Central memory CD8-positive, alpha-beta T cell (primary cell): ENCODE measurements around the gene CYP46A1.
"Not testable (repeated sequence)": the region's sequence is repeated elsewhere in the genome, so short reads cannot be mapped to it uniquely, and the experiment has no call there.

Experiments used
- ATAC-seq: fragments of 150-1000 bp; cut with Tn5 transposase; replicated peaks from 2 replicates; pipeline ENCODE4 v1.10.0; 2022; ENCODE audit warnings: mild to moderate bottlenecking, moderate FRiP score, moderate number of reproducible peaks; ENCODE audit not compliant: poor library complexity, severe bottlenecking; ENCODE audit errors: extremely low read depth
- DNase-seq, 2 donors: peaks; one replicate each; pipeline ENCODE4 v3.0.0; 2021; ENCODE audit warnings: low spot score in 2 of 2
- H3K27ac Mint-ChIP-seq: one replicate; pipeline ENCODE4 v1.8.0; 2022; ENCODE audit warnings: low read depth, mild to moderate bottlenecking, moderate library complexity, mixed read lengths
- H3K27me3 Mint-ChIP-seq: one replicate; pipeline ENCODE4 v1.8.0; 2022; ENCODE audit warnings: mixed read lengths
- H3K36me3 Mint-ChIP-seq: one replicate; pipeline ENCODE4 v1.8.0; 2022; ENCODE audit warnings: mild to moderate bottlenecking, moderate library complexity, mixed read lengths; ENCODE audit not compliant: insufficient read depth
- H3K4me1 Mint-ChIP-seq: one replicate; pipeline ENCODE4 v1.8.0; 2022; ENCODE audit warnings: mixed read lengths
- H3K4me3 Mint-ChIP-seq: one replicate; pipeline ENCODE4 v1.8.0; 2022; ENCODE audit warnings: mild to moderate bottlenecking, moderate library complexity, mixed read lengths
- H3K9me3 Mint-ChIP-seq: one replicate; pipeline ENCODE4 v1.8.0; 2022; ENCODE audit warnings: mixed read lengths

The CYP46A1 gene

GRCh38 chr14:99683619-99684409, at the start of gene CYP46A1:
CYP46A1 (plus strand) TSS chr14:99684298; CDS start chr14:99684418, 120 bp downstream.
- Mint-ChIP-seq H3K4me1 (peaks cover 24% of the 10 kb centered on the region), H3K36me3 (peaks cover 4% of the 10 kb centered on the region), H3K9me3 (peaks cover under 1% of the 10 kb centered on the region), H3K27me3 (peaks cover 36% of the 10 kb centered on the region), H3K27ac (peak within 1 kb of the TSS; percentile 78), H3K4me3 (peak within 1 kb of the TSS; percentile 82)
- ATAC-seq (peak; percentile 92), DNase-seq (peak; percentile 99)

GRCh38 chr14:99634443-99634842, 49.7 kb upstream of the CYP46A1 start:
- H3K27ac Mint-ChIP-seq = no peak overlapping the region
- no peaks in the 10 kb centered on the region for H3K9me3 Mint-ChIP-seq
- no peak overlapping the region for H3K4me3 Mint-ChIP-seq
- DNase-seq (no peak), ATAC-seq (no peak)
- H3K27me3 Mint-ChIP-seq = peaks cover 21% of the 10 kb centered on the region
- no peaks in the 10 kb centered on the region for H3K4me1 Mint-ChIP-seq
- H3K36me3 Mint-ChIP-seq = peaks cover 2% of the 10 kb centered on the region

GRCh38 chr14:99635116-99635515, 49.0 kb upstream of the CYP46A1 start:
- Mint-ChIP-seq H3K27ac (no peak overlapping the region), H3K36me3 (peaks cover 2% of the 10 kb centered on the region), H3K4me3 (no peak overlapping the region), H3K4me1 (no peaks in the 10 kb centered on the region), H3K9me3 (no peaks in the 10 kb centered on the region), H3K27me3 (peaks cover 21% of the 10 kb centered on the region)
- no peak for ATAC-seq
- DNase-seq = no peak

GRCh38 chr14:99636487-99636886, 47.6 kb upstream of the CYP46A1 start:
- Mint-ChIP-seq H3K4me1 (no peaks in the 10 kb centered on the region), H3K27me3 (peaks cover 21% of the 10 kb centered on the region), H3K9me3 (no peaks in the 10 kb centered on the region), H3K27ac (no peak overlapping the region), H3K4me3 (no peak overlapping the region), H3K36me3 (peaks cover 2% of the 10 kb centered on the region)
- ATAC-seq = no peak
- no peak for DNase-seq

- no peaks in the 10 kb centered on the region for H3K9me3 Mint-ChIP-seq
- H3K27ac Mint-ChIP-seq = no peak overlapping the region
- peaks cover 20% of the 10 kb centered on the region for H3K27me3 Mint-ChIP-seq
- no peaks in the 10 kb centered on the region for H3K4me1 Mint-ChIP-seq
- H3K4me3 Mint-ChIP-seq = no peak overlapping the region
- ATAC-seq = no peak
- DNase-seq = no peak
- H3K36me3 Mint-ChIP-seq = no peaks in the 10 kb centered on the region
Measured at GRCh38 chr14:99637624-99638023, 46.5 kb upstream of the CYP46A1 start.

GRCh38 chr14:99642771-99643170, 41.3 kb upstream of the CYP46A1 start:
- H3K36me3 Mint-ChIP-seq, H3K4me1 Mint-ChIP-seq, H3K4me3 Mint-ChIP-seq, ATAC-seq, DNase-seq, H3K27ac Mint-ChIP-seq, H3K9me3 Mint-ChIP-seq: not testable (repeated sequence)
- peaks cover 26% of the 10 kb centered on the region for H3K27me3 Mint-ChIP-seq

GRCh38 chr14:99643343-99643742, 40.8 kb upstream of the CYP46A1 start:
- peaks cover 32% of the 10 kb centered on the region for H3K27me3 Mint-ChIP-seq
- H3K4me1 Mint-ChIP-seq = no peaks in the 10 kb centered on the region
- ATAC-seq (no peak), DNase-seq (no peak)
- H3K9me3 Mint-ChIP-seq = no peaks in the 10 kb centered on the region
- no peak overlapping the region for H3K4me3 Mint-ChIP-seq
- H3K36me3 Mint-ChIP-seq = peaks cover 2% of the 10 kb centered on the region
- no peak overlapping the region for H3K27ac Mint-ChIP-seq

GRCh38 chr14:99644035-99644587, 40.0 kb upstream of the CYP46A1 start:
- ATAC-seq = no peak
- H3K4me3 Mint-ChIP-seq = no peak overlapping the region
- H3K9me3 Mint-ChIP-seq = no peaks in the 10 kb centered on the region
- H3K27ac Mint-ChIP-seq = no peak overlapping the region
- DNase-seq = no peak
- peaks cover 40% of the 10 kb centered on the region for H3K27me3 Mint-ChIP-seq
- peaks cover 2% of the 10 kb centered on the region for H3K36me3 Mint-ChIP-seq
- no peaks in the 10 kb centered on the region for H3K4me1 Mint-ChIP-seq

GRCh38 chr14:99644723-99645544, 39.2 kb upstream of the CYP46A1 start, which contains the start of gene HHIPL1:
HHIPL1 (plus strand) TSS chr14:99645129; CDS start chr14:99645208, 79 bp downstream.
- ATAC-seq = no peak
- H3K4me3 Mint-ChIP-seq = peak within 1 kb of the TSS; percentile 18

GRCh38 chr14:99645545-99646505, 38.3 kb upstream of the CYP46A1 start:
- ATAC-seq (no peak), DNase-seq (no peak)
- Mint-ChIP-seq H3K27ac (no peak overlapping the region), H3K9me3 (no peaks in the 10 kb centered on the region), H3K4me1 (no peaks in the 10 kb centered on the region), H3K27me3 (peaks cover 56% of the 10 kb centered on the region), H3K36me3 (peaks cover 2% of the 10 kb centered on the region), H3K4me3 (peak overlapping the region; percentile 18)

More at GRCh38 chr14:99644723-99645544, 39.2 kb upstream of the CYP46A1 start, which contains the start of gene HHIPL1:
- Mint-ChIP-seq H3K9me3 (no peaks in the 10 kb centered on the region), H3K36me3 (peaks cover 2% of the 10 kb centered on the region), H3K4me1 (no peaks in the 10 kb centered on the region), H3K27ac (no peak within 1 kb of the TSS), H3K27me3 (peaks cover 48% of the 10 kb centered on the region)
- DNase-seq = no peak

GRCh38 chr14:99647411-99647810, 36.7 kb upstream of the CYP46A1 start:
- H3K36me3 Mint-ChIP-seq = peaks cover 4% of the 10 kb centered on the region
- H3K27ac Mint-ChIP-seq = no peak overlapping the region
- no peaks in the 10 kb centered on the region for H3K9me3 Mint-ChIP-seq
- H3K4me3 Mint-ChIP-seq = no peak overlapping the region
- no peaks in the 10 kb centered on the region for H3K4me1 Mint-ChIP-seq
- peaks cover 68% of the 10 kb centered on the region for H3K27me3 Mint-ChIP-seq
- ATAC-seq = no peak
- DNase-seq = no peak
